PC-3 (cell line): ENCODE measurements around the gene NTM.

Experiments used
- CTCF ChIP-seq: fragments of 300-600 bp; sonication (generic); conservative IDR thresholded peaks from 2 replicates; pipeline ENCODE4 v1.5.1; 2017; ENCODE audit warnings: antibody characterized with exemption, low read depth, mild to moderate bottlenecking, low read length
- EZH2phosphoT487 ChIP-seq: fragments of 300-600 bp; sonication (generic); IDR thresholded peaks from 2 replicates; pipeline ENCODE4 v1.6.1; 2018; ENCODE audit warnings: mild to moderate bottlenecking, antibody characterized with exemption, low read length, borderline replicate concordance

- no peak for TF ChIP-seq CTCF
- no peak for TF ChIP-seq EZH2phosphoT487
Measured at GRCh38 chr11:131865860-131866259, 495.4 kb downstream of the NTM start.
